Activated CD4-positive, alpha-beta T cell treated with anti-CD3 and anti-CD28 coated beads, Interleukin-10, Interleukin-2, amounts not matched to agents 100 ng/mL and 50 ng/mL, durations not matched to agents 16 hours and 8 hours (primary cell): Measurements from ENCODE around the gene CLEC18A.
"Not testable (repeated sequence)": the region's sequence is repeated elsewhere in the genome, so short reads cannot be mapped to it uniquely, and the experiment has no call there.

Experiments used
- DNase-seq: peaks from one replicate; pipeline ENCODE4 v3.0.0-alpha.2; 2020

Gene CLEC18A

DNA sequence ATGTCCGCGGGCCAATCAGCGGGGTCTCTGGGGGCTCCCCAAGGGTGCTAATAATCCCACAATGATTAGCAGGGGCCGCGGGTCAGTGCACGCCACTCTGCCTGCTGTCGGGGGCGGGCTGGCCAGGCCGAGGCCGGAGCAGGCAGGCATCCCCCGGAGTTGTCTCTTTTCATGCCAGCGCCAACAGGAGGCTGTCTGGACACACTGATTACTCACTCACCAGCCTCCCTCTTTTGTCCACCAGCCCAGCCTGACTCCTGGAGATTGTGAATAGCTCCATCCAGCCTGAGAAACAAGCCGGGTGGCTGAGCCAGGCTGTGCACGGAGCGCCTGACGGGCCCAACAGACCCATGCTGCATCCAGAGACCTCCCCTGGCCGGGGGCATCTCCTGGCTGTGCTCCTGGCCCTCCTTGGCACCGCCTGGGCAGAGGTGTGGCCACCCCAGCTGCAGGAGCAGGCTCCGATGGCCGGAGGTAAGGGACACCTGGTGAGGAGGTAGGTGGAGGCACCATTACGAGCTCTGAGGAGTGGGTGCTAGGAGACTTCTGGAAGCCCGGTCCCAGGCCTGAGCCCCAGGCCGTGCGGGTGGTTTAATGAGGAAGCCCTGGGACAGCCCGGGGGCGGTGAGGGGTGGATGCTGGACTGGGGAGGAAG is at the start of gene CLEC18A:
TSS of gene CLEC18A (plus strand) at position 318 of the 655 bp plus-strand sequence. CDS start at position 351, 33 bp downstream.
- DNase-seq: not testable (repeated sequence)

DNA sequence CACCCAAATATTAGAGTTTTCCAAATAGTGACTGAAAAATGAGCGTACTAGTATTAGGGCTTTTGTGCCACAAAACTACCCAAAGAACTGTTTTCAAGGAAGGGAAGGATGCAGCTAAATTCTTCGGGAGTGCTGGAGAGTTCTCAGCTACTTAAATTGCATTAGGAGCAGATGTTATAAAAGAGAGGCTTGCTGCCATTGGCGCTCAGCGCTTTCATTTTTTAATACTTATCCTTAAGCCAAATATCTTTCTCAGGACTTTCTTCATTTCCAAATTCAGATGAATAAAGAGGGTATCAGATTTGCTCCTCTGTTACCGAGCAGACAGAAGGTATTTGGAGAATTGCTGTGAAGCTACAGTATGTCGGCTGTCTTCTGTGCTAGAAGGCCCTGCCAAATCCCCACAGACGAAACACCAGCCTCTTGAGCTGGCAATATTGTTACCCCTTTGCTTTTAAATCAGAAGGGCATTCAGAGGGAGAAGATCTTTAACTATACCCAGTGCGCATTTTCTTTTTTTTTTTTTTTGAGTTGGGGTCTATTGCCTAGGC is 47.2 kb upstream of the CLEC18A start:
- DNase-seq: no peak

DNA sequence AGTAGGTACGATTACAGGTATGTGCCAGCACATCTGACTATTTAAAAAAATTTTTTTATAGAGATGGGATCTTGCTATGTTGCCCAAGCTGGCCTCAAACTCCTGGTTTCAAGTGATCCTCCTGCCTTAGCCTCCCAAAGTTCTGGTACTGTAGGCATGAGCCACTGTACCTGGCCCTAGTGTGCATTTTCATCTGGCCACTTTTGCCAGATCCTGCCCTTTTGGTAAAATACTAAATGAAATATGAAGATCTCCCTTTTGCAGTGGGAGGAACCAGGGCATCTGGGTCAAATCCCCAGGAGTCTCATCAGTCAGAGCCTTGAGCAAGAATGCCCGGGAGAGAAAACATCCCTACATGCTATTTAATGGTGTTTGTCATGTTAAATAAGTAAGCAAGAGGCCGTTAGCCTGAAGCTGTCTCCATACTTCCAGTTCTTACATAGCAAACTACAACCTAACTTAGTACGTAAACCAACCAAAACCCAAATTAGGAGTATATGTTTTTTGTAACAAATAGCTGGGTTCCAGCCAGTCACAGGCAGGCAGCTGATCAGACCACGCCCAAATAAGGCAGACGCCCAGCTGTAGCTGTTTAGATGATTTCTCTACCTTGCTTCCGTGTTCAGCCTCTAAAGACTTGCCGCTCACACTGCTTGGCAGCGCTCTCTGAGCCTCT is 46.5 kb upstream of the CLEC18A start:
- DNase-seq: no peak

DNA sequence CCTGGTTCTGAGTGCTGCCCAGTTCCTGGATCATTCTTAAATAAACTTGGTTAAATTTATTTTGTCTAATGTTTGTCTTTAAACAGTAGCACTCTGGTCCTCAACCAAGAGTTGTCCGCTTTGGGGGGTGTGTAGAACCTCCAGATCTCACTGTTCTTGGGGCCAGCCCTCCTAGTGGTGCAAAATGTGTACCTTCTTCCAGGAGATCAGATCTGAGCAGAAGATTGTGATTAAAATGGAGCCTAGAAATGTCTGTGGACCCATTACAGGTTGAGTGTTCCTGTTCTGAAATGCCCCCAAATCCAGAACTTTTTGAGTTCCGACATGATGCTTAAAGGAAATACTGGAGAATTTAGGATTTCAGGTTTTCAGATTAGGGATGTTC is 46.0 kb upstream of the CLEC18A start:
- no peak for DNase-seq

DNA sequence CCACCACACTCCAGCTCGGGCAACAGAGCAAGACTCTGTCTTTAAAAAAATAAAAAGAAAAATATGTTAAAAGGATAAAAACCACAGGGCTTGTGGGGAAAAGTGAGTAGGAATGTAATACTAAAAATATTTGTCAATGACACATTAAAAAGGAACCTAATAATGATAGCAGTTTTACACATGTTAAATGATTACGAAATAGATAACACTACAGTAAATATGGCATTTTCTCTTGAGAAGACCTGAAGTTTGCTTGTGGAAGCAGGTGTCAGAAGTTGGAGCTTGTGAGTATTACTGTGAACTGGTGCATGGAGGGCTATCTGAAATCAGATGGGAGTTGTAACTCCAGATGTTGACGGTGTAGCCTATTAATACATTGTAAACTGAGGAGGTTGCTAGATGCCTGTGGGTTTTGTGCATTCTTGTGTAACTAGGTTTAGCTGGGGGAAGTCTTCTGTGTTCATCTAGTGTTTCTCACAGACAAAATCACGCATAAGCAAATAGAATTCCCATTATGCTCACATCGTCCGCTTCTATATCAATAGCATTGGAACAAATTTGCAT is 44.2 kb upstream of the CLEC18A start:
- no peak for DNase-seq

DNA sequence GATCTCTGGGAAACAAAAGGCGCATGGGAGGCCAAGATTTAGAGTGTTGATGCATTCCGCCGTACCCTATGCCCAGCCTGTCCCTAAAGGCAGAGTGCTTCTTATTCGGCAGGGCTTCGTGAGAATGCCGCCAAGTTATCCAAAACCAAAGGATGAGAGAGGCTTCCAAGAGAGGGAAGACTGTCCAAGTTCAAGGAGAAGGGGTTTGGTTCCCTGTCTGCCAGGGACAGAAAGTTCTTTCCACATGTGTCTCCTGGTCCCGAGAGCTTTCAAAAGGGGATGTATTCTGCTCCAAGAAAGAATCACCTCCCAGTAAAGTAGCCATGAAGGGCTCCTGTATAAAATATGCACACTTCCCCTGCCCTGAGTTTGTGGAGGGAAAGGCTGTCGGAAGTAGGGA is 42.1 kb upstream of the CLEC18A start:
- no peak for DNase-seq

DNA sequence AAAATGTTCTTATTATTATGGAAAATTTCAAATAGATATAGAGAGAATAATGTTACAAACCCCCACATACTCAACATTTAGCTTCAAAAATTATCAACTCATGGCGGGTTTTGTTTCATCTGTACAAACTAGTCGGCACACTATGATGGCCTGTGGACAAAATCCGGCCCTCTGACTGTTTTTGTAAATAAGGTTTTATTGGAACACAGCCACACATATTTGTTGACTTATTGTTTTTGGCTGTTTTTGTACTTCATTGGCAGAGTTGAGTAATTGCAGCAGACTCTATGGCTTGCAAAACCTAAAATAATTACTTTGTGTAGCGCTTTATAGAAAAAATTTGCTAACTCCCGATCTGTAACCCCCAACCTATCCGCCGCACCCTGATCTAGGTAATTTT is 41.4 kb upstream of the CLEC18A start:
- no peak for DNase-seq

- no peak for DNase-seq
Measured at GRCh38 chr16:69910964-69911363, 40.2 kb upstream of the CLEC18A start.

DNA sequence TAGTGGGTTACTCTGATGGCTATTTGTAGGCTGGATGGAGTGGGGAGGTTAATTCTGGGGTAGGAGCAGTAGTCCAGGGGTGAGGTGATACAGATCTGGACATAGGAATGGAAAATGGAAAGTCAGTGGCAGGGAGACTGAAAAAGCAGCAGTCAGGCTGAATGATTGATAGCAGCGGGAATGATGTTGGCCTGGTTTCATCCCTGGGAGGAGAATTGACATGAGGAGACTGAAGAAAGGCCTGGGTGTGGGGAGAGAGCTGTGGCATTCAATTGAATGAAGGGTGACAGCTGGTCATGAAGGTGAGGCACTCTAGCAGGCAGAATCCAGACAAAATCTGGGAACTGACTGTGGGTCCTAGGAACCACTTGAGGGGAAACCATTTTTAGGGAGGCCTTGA is 34.7 kb upstream of the CLEC18A start:
- no peak for DNase-seq

DNA sequence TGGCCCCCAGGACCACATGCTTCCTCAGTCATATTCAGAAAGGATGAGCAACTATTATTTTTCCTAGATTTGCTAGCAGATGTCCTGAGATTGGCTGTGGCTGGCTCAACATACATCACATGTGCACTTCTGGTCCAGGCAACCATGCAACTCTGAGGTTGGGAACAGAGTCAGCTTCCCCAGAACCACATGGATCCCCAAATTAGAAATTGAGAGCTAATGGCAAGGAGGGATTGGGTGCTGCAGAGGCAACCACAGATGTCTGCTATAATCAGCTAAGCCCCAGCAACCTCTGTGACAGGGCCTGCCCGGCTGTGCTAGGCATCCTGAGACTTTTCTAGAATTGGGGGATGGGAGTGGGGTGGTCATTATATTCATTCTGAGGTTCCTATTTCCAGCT is 33.8 kb upstream of the CLEC18A start:
- DNase-seq: no peak

DNA sequence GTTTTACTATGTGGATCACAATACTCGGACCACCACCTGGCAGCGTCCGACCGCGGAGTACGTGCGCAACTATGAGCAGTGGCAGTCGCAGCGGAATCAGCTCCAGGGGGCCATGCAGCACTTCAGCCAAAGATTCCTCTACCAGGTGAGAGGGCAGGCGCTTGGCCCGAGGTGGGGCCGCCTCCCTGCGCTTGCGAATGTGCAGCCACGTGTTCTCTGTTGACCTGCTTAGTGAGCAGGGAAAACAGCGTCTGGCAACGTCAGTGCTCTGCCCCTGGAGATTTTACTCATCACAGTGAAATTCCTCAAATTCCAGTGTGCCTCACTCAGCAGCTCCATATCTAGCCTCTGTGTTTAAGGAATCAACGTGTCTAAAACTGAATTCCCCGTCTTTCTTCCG is 33.4 kb upstream of the CLEC18A start:
- no peak for DNase-seq

DNA sequence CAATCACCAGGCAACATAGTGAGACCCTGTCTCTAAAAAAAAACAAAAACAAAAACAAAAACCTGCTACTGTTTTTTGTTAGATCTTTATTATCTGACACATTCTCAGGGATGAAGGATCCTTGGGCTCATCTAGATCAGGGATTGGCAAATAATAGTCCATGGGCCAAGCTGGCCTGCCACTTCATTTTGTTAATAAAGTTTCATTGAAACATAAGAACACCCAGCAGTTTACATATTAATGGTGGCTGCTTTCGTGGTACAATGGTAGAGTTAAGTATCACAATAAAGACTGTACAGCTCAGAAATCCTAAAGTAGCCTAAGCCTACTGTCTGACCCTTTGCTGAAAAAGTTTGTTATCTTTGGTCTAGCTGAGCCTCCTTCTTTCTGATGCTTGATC is 32.9 kb upstream of the CLEC18A start:
- no peak for DNase-seq

DNA sequence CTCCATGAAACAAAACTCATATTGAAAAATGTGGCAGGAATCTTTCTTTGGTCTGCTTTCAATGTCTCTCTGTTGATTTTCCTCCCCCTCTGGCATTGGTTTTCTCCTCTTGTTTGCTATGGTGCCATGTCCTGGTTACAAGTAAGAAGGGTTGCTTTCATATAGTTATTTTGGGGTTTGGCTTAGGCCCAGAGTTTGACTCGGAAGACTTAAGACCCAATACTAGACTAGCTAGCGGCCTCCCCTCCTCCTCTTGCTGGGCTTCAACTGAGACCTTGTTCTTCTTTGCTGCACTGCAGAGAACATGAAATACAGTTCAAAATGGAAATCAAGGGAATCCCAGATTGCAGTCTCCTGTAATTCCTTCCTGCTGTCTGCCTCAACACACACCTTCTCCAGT is 30.0 kb upstream of the CLEC18A start:
- no peak for DNase-seq

DNA sequence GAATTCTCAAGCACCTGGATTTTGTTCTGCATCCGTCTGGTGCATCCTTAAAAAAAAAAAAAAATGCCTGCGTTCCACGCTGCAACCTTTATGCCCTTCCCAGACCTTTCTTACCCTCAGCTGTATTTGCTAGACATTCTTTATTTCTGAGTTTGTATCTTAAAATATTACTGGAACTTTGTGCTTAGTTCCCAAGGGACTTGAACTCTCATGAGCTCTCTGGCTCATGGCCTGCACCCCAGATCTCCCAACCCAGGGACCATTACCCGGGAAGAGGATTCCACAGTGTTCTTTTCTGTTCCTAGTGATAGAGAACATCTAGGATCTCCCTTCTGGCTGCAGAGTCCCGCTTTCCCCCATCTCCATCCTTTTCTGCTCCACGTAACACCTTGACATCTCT is 28.9 kb upstream of the CLEC18A start:
- no peak for DNase-seq

- no peak for DNase-seq
Measured at GRCh38 chr16:69924041-69924775, 26.9 kb upstream of the CLEC18A start.

GRCh38 chr16:69924777-69925191 is 26.4 kb upstream of the CLEC18A start:
- no peak for DNase-seq

DNA sequence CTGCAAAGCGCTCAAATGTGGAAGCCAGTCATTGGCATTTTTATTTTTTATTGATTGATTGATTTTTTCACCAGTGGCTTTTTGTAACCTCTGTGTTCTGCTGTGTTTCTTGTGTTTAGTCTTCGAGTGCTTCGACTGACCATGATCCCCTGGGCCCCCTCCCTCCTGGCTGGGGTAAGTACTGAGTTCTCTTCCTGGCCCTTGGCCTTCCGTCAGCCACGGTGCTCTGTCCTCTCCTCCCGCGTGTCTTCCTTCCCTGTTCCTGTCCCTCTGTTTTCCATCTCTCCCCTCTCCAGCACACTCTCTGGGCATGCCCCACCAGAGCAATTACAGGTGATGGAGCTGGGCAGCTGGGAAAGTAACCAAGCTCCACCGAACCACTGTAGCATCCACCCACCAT is 25.8 kb upstream of the CLEC18A start:
- no peak for DNase-seq

GRCh38 chr16:69926241-69926640 is 24.9 kb upstream of the CLEC18A start:
- DNase-seq: no peak

- no peak for DNase-seq
Measured at GRCh38 chr16:69927056-69927757, 23.9 kb upstream of the CLEC18A start.

DNA sequence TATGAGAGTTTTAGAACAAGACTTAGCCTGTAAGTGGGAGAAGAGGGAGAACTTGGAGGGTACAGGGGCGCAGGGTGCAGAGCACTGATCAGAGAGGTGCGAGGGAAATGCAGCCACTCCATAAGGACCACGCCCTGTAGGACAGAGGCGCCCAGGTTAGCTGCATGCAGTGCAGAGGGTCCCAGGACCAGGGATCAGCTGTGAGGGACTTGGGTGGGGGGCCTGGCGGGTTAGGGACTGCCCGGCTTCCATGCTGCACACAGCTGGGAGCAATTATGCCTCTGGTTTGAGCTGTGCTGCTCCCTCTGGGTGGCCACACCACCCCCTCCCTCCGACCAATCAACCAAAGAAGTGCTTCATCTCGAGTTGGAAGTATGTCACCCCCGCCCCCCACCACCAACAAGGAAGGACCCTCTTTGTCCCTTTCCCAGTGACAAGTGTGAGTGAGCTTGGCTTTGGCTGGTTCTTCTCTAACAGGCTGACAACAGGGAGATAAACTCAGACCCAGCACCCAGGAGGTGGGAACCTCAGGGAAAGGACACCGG is 22.2 kb upstream of the CLEC18A start:
- no peak for DNase-seq

DNA sequence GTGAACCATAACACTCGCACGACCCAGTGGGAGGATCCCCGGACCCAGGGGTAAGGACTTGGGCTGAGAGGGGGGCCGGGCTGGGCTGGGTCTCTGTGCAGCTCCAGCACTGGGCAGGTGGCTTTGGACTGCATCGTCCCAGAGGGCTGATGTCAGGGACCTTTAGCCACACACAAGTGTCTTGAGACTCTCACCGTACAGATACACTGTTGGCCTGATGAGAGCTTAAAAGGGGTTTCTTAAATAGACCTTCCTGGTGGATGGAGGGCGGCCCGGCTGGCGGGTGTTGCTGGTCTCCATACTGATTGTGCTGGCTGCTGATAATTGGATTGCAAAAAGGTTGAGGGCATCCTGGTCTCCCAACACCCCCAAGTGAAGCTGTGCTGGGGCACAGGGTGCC is 21.7 kb upstream of the CLEC18A start:
- DNase-seq: no peak

- peak; percentile 70 for DNase-seq
Measured at GRCh38 chr16:69930117-69930776, 20.9 kb upstream of the CLEC18A start.
